Uterus (tissue), 4 donors: ENCODE measurements around the gene KLF15. TPM values are rescaled to one million over a fixed set of nuclear protein-coding genes. Genes with fewer than 3 reads are reported as not detected.

ENCODE experiments used
- DNase-seq, 2 donors: peaks; one replicate each; pipeline ENCODE4 v3.0.0-alpha.2; 2019 to 2020
- H3K27ac ChIP-seq, 2 donors: fragments of 200-600 bp; sonication (generic); 1 replicate in 1 of 2; 2 replicates in 1 of 2; pipeline ENCODE4 v1.5.1; 2016 to 2018
- H3K27me3 ChIP-seq, 2 donors: fragments of 200-600 bp; sonication (generic); one replicate each; pipeline ENCODE4 v1.5.1; 2018 to 2019; ENCODE audit warnings: control low read depth in 1 of 2
- H3K36me3 ChIP-seq, 2 donors: fragments of 200-600 bp; sonication (generic); one replicate each; pipeline ENCODE4 v1.5.1; 2019; ENCODE audit warnings: control low read depth in 1 of 2
- H3K4me1 ChIP-seq, 2 donors: fragments of 200-600 bp; sonication (generic); one replicate each; pipeline ENCODE4 v1.5.1; 2018 to 2019; ENCODE audit warnings: control low read depth in 1 of 2
- H3K4me3 ChIP-seq, 2 donors: fragments of 200-600 bp; sonication (generic); 1 replicate in 1 of 2; 2 replicates in 1 of 2; pipeline ENCODE4 v1.5.1; 2018 to 2019; ENCODE audit warnings: mild to moderate bottlenecking in 1 of 2
- H3K9me3 ChIP-seq, 2 donors: fragments of 200-600 bp; sonication (generic); one replicate each; pipeline ENCODE4 v1.5.1; 2019; ENCODE audit warnings: control low read depth in 1 of 2
- POLR2A ChIP-seq, 2 donors: fragments of 450-650 bp; IDR thresholded peaks; one replicate each; pipeline ENCODE4 v1.6.1; 2016; ENCODE audit warnings: antibody characterized with exemption in 2 of 2, mild to moderate bottlenecking in 1 of 2, moderate library complexity in 1 of 2
- intact Hi-C: fragments of 100-400 bp; cut with DNase I; formaldehyde crosslinking; loops from one replicate; pipeline ENCODE4 v1.15.1; 2023; ENCODE audit warnings: low total_unique reads
- total RNA-seq, 4 donors: library from RNA; depleted of rRNA in 3 of 4; stranded (reverse); fragments of >200 nt in 3 of 4; gene quantifications; one replicate each; pipeline versions ENCODE4 v1.1.0 to v1.2.4, GENCODE V29; 2014 to 2023
- TF ChIP-seq, protein P1 (sequence below), 4 experiments: fragments of 200-600 bp in 2 of 4; fragments of 450-650 bp in 2 of 4; sonication (generic) in 2 of 4; IDR thresholded peaks; one replicate each; pipeline ENCODE4 v1.5.1; 2016 to 2019; ENCODE audit warnings: antibody characterized with exemption in 4 of 4, mild to moderate bottlenecking in 2 of 4, moderate library complexity in 1 of 4
- donor health status: DM: yes; HTN: yes; CAD: no.

KLF15 gene
- total RNA-seq, 4 donors from 2014 or later: 1.9 to 23.4 (median 18.2) TPM

DNA sequence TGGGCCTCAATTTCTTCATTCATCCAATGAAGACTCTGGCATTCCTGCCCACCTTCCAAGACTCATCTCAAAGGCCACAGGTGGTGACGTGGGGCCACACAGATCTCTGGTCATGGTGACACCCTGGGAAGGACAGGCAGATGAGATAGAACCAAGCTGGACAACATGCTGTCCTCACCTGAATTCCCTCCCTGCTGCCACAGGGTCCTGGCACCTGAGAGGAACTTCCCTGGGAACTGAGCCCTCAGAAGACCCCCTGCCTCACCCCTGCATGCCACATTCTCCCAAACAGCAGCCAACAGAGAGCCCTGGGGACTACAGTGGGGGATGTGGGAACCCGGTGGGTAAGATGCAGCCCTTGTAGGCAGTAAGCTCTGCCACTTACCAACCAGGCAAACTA lies 10.7 kb downstream of the KLF15 start:
- Histone ChIP-seq H3K36me3 (no peaks in the 10 kb centered on the region), H3K4me3 (no peak overlapping the region)
- DNase-seq: no peak

GRCh38 chr3:126345641-126346460 lies 11.4 kb downstream of the KLF15 start:
- Histone ChIP-seq H3K9me3 (no peaks in the 10 kb centered on the region), H3K27ac (no peak overlapping the region), H3K4me3 (no peak overlapping the region), H3K36me3 (no peaks in the 10 kb centered on the region), H3K27me3 (no peaks in the 10 kb centered on the region), H3K4me1 (peaks cover 0 to 4% of the 10 kb centered on the region in 2 donors)
- TF ChIP-seq, protein P1, sequence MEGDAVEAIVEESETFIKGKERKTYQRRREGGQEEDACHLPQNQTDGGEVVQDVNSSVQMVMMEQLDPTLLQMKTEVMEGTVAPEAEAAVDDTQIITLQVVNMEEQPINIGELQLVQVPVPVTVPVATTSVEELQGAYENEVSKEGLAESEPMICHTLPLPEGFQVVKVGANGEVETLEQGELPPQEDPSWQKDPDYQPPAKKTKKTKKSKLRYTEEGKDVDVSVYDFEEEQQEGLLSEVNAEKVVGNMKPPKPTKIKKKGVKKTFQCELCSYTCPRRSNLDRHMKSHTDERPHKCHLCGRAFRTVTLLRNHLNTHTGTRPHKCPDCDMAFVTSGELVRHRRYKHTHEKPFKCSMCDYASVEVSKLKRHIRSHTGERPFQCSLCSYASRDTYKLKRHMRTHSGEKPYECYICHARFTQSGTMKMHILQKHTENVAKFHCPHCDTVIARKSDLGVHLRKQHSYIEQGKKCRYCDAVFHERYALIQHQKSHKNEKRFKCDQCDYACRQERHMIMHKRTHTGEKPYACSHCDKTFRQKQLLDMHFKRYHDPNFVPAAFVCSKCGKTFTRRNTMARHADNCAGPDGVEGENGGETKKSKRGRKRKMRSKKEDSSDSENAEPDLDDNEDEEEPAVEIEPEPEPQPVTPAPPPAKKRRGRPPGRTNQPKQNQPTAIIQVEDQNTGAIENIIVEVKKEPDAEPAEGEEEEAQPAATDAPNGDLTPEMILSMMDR (IDR thresholded peaks at IDR 0.05): no peak
- no peak for TF ChIP-seq POLR2A (IDR thresholded peaks at IDR 0.05)
- intact Hi-C loops: no loop called here
- DNase-seq: peak; percentile 7 to 10

More for the DNA sequence above, 10.7 kb downstream of the KLF15 start:
- Histone ChIP-seq H3K4me1 (peaks cover 0 to 4% of the 10 kb centered on the region in 2 donors), H3K27ac (no peak overlapping the region), H3K27me3 (no peaks in the 10 kb centered on the region), H3K9me3 (no peaks in the 10 kb centered on the region)
- TF ChIP-seq, protein P1 (IDR thresholded peaks at IDR 0.05): no peak
- TF ChIP-seq POLR2A (IDR thresholded peaks at IDR 0.05): no peak
- intact Hi-C loops: no loop called here

- no peak for TF ChIP-seq POLR2A (IDR thresholded peaks at IDR 0.05)
- TF ChIP-seq, protein P1 (IDR thresholded peaks at IDR 0.05): no peak
- DNase-seq: no peak
- no peaks in the 10 kb centered on the region for H3K9me3 ChIP-seq
- no peak overlapping the region for H3K4me3 ChIP-seq
- no peaks in the 10 kb centered on the region for H3K36me3 ChIP-seq
- no peak overlapping the region for H3K27ac ChIP-seq
- intact Hi-C loops: no loop called here
- H3K4me1 ChIP-seq: peaks cover 0 to 4% of the 10 kb centered on the region in 2 donors
- no peaks in the 10 kb centered on the region for H3K27me3 ChIP-seq
Observed at GRCh38 chr3:126345231-126345630, 12.0 kb downstream of the KLF15 start.

DNA sequence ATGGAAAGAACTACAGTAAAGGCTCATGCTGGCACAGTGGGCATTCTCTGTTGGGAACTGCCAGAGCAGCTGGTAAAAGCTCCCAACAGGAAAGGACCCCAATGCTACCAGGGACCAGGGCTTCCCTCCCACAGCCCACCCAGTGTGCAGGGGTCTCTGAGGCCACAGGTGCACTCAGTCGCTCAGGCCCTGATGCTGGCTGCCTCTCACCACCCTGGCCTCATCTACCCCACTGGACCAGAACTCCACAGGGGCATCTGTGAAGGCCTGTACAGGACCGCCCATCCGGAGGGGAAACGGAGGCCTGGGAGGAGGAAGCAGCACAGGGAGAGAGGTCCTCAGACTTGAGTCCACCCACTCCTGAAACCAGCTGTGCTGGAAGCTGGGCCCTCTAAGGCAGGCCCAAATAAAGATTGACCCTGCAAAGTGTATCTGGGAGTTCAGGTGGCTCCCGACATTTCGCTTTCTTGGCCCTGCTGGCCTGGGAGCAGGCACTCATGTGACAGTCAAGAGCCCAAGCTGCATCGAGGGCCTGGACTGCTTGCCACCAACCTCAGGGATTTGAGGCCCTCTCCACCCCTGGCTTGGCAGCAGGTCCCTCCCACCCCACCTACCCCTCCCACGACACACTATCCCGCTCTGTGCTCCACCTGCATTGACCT lies 12.7 kb downstream of the KLF15 start:
- Histone ChIP-seq H3K36me3 (no peaks in the 10 kb centered on the region), H3K4me3 (no peak overlapping the region), H3K9me3 (no peaks in the 10 kb centered on the region), H3K27me3 (no peaks in the 10 kb centered on the region), H3K27ac (no peak overlapping the region), H3K4me1 (peaks cover 0 to 4% of the 10 kb centered on the region in 2 donors)
- intact Hi-C loops: no loop called here
- DNase-seq: peak; percentile 11 to 12
- no peak for TF ChIP-seq POLR2A (IDR thresholded peaks at IDR 0.05)
- TF ChIP-seq, protein P1 (IDR thresholded peaks at IDR 0.05): no peak

DNA sequence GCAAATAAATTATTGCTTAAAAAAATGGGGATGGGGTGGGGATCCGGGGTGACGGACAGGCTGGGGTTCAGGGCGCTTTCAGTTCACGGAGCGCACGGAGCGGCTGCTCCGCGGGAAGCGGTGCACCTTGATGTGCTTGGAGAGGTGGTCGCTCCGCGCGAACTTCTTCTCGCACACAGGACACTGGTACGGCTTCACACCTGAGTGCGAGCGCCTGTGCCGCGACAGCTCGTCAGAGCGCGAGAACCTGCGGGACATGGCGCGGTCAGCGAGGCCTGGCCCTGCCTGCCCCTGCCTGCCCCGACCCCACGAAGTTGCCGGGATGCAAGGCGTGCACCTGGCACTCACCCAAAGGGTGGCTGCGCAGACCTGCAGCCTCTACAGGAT lies 13.6 kb downstream of the KLF15 start:
- Histone ChIP-seq H3K27ac (no peak overlapping the region), H3K4me1 (peaks cover 0 to 4% of the 10 kb centered on the region in 2 donors), H3K36me3 (no peaks in the 10 kb centered on the region), H3K4me3 (no peak overlapping the region), H3K27me3 (no peaks in the 10 kb centered on the region), H3K9me3 (no peaks in the 10 kb centered on the region)
- peak; percentile 11 to 13 for DNase-seq
- TF ChIP-seq, protein P1 (IDR thresholded peaks at IDR 0.05): no peak
- intact Hi-C loops: no loop called here
